Measurements from ENCODE around the gene KNL1.

KNL1 gene

DNA sequence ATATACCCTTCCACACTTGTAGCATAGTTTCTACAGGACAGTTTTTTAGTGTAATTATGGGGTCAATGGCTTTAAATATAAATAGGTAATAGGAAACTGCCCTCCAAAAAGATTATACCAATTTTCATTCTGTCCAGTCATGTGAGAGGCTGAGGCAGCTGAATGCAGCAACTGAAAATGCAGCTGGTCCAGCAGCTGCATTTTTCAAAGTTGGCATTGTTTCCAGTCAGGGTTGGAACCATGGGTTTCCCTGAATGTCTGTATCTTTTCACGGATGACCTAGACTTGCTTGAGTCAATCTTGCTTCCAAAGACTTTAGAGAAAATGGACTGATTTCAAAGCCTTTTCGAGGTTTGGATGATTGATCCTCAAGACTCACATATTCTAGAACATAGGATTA is 9.9 kb upstream of the KNL1 start:
- DNase-seq (ENCODE audit: low read depth), result no peak
- no peak overlapping the region for H3K4me3 ChIP-seq (ENCODE audit: control insufficient read depth, low read depth, low read length)
- TF ChIP-seq, protein P1, sequence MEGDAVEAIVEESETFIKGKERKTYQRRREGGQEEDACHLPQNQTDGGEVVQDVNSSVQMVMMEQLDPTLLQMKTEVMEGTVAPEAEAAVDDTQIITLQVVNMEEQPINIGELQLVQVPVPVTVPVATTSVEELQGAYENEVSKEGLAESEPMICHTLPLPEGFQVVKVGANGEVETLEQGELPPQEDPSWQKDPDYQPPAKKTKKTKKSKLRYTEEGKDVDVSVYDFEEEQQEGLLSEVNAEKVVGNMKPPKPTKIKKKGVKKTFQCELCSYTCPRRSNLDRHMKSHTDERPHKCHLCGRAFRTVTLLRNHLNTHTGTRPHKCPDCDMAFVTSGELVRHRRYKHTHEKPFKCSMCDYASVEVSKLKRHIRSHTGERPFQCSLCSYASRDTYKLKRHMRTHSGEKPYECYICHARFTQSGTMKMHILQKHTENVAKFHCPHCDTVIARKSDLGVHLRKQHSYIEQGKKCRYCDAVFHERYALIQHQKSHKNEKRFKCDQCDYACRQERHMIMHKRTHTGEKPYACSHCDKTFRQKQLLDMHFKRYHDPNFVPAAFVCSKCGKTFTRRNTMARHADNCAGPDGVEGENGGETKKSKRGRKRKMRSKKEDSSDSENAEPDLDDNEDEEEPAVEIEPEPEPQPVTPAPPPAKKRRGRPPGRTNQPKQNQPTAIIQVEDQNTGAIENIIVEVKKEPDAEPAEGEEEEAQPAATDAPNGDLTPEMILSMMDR (conservative IDR thresholded peaks at IDR 0.05; ENCODE audit: control insufficient read depth, insufficient read depth, low read depth, low read length), result no peak

DNA sequence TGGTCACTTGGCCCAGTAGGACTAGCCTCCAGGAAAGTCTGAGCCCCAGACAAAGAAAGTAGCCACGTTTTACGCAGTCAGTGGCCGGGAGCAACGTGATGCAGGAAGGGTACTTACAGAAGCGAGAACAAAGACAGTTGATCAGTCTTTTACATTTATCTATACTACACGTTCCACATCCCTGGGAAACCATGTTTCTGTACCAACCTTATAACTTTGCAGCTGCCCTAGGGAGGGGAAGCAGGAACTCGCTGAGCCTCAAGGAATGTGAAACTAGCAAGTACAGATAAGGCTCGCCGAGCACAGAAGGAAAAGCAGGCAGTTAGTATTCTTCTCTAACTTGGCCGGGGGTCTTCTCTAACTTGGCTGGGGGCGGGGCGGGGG is 3.4 kb upstream of the KNL1 start:
- no peak overlapping the region for H3K4me3 ChIP-seq (ENCODE audit: control insufficient read depth, low read depth, low read length)
- TF ChIP-seq, protein P1 (conservative IDR thresholded peaks at IDR 0.05; ENCODE audit: control insufficient read depth, insufficient read depth, low read depth, low read length), result no peak
- DNase-seq (ENCODE audit: low read depth), result no peak

DNA sequence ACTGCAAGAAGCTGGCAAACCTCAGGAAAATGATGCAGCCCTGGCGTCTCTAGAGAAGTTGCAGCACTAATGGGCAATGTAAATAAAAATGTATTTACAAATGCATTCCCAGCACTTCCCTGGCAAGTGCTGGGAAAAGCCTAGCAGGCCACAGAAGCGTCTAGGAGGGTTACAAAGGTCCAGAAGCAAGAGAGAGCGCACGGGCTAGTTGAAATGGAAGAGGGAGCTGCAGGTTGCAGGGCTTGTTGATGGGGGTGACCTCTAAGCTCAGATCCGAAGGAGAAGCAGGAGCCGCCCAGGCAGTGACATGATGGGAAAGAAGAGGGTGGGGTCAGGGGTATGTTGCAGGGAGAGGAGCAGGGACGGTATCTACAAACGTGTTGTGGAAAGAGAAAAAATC is 2.7 kb upstream of the KNL1 start:
- no peak for DNase-seq (ENCODE audit: low read depth)
- TF ChIP-seq, protein P1 (conservative IDR thresholded peaks at IDR 0.05; ENCODE audit: control insufficient read depth, insufficient read depth, low read depth, low read length), result no peak

DNA sequence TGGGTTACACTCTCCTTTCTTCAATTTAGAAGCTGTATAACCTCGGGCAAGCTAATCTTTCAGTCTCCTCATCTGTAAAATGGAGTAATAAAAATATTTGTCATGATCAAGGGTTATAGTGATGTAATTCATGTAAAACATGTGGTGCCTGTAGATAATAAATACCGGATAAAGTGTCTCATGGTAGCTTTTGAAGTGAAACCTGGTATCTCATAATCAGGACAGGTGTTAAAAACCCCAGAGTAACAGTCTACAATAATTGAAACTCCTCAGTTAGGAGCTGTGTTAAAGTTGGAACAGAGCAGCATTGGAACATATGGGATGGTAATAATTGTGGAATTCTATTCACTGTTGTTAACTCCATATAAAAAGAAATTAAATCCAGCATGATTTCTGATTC is 884 bp upstream of the KNL1 start:
- TF ChIP-seq, protein P1 (conservative IDR thresholded peaks at IDR 0.05; ENCODE audit: control insufficient read depth, insufficient read depth, low read depth, low read length), result no peak
- no peak for DNase-seq (ENCODE audit: low read depth)
- no peak overlapping the region for H3K4me3 ChIP-seq (ENCODE audit: control insufficient read depth, low read depth, low read length)

More for the DNA sequence above, 2.7 kb upstream of the KNL1 start:
- H3K4me3 ChIP-seq (ENCODE audit: control insufficient read depth, low read depth, low read length), result no peak overlapping the region

DNA sequence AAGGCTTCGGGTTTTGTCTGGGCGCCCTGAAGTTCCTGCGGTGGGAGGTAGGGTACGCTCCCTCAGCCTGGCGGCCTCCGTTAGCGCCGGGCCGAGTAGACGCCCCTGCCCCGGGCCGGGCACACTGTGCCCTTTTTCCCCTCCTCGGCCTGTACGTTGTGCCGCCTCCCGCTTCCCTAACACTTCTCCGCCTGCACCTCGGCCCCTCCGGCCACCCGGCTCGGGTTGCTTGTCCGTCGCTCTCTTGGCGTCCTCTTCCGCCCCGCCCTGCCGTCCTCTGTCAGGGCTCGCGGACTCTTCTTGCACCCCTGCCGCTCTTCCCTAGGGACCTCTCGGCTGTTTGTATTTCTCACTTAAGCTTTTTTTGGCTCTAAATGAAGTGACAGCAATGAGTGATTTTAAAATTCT is 384 bp downstream of the KNL1 start:
- DNase-seq (ENCODE audit: low read depth), result peak; percentile 43
- peak overlapping the region; percentile 78 for H3K4me3 ChIP-seq (ENCODE audit: control insufficient read depth, low read depth, low read length)
- TF ChIP-seq, protein P1 (conservative IDR thresholded peaks at IDR 0.05; ENCODE audit: control insufficient read depth, insufficient read depth, low read depth, low read length), result no peak

DNA sequence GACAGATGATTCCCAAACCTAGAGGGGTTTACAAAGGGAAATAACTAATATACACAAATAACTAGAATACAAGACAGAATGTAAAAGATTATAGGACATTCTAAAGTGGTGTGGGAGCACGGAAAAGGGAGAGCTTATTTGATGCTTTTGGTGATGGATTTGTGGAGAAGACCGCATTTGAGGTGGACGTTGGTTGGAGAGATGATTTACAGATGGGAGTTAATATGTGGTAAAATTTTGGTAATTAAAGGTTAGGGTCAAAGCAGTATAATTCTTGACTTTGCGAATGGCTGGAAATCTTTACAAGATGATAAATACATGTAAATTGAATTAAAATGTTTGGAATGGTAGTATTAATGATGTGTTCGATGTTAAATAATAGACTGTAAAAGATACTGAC is 1.2 kb downstream of the KNL1 start:
- TF ChIP-seq, protein P1 (conservative IDR thresholded peaks at IDR 0.05; ENCODE audit: control insufficient read depth, insufficient read depth, low read depth, low read length), result no peak
- H3K4me3 ChIP-seq (ENCODE audit: control insufficient read depth, low read depth, low read length), result peak overlapping the region; percentile 78
- DNase-seq (ENCODE audit: low read depth), result no peak

DNA sequence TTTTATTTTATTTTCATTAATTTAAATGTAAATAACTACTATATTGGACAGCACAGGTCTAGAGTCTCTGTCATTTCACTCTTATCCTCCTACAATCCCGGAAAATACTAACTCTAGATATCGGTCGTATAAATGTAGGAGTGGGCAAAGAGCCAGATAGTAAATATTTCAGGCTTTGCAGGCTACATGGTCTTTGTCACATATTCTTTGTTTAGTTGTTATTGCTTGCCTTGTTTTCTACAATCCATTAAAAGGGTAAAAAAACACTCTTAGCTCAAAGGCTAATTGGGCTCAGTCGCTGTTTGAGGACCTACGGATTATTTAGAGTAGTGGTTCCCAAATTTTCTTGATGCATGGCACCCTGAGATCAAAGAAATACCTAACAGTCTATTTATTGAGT is 1.7 kb downstream of the KNL1 start:
- DNase-seq (ENCODE audit: low read depth), result no peak
- TF ChIP-seq, protein P1 (conservative IDR thresholded peaks at IDR 0.05; ENCODE audit: control insufficient read depth, insufficient read depth, low read depth, low read length), result no peak
- peak overlapping the region; percentile 78 for H3K4me3 ChIP-seq (ENCODE audit: control insufficient read depth, low read depth, low read length)
